Body of pancreas (tissue), 4 donors: ENCODE results near the gene SLC25A34.

ENCODE experiments used
- POLR2A ChIP-seq, 3 donors: fragments of 450-650 bp; IDR thresholded peaks; one replicate each; pipeline ENCODE4 v1.6.1; 2016; ENCODE audit warnings: antibody characterized with exemption in 3 of 3, mild to moderate bottlenecking in 2 of 3
- TF ChIP-seq, protein P1 (sequence below), 7 experiments: fragments of 450-650 bp in 4 of 7; fragments of 200-600 bp in 3 of 7; sonication (generic) in 3 of 7; IDR thresholded peaks; one replicate each; pipeline ENCODE4 v1.5.1; 2016 to 2019; ENCODE audit warnings: antibody characterized with exemption in 7 of 7

DNA sequence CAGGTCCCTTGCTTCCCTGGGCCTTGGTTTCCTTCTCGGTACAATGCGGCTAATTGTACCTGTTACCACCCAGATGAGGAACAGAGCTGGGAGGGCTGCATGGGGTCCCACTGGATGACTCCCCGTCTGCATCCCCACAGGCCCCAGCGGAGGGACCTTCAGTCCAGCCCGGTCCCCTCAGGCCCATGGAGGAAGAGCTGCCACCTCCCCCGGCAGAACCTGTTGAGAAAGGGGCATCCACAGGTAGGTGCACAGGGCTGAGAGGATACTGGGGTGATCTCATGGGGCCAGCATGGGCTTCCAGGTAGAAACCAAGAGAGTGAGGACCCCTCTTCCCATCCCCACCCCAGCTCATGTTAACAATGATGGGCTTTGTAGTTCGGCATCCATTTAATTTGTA, 32.3 kb downstream of the SLC25A34 start:
- TF ChIP-seq, protein P1, sequence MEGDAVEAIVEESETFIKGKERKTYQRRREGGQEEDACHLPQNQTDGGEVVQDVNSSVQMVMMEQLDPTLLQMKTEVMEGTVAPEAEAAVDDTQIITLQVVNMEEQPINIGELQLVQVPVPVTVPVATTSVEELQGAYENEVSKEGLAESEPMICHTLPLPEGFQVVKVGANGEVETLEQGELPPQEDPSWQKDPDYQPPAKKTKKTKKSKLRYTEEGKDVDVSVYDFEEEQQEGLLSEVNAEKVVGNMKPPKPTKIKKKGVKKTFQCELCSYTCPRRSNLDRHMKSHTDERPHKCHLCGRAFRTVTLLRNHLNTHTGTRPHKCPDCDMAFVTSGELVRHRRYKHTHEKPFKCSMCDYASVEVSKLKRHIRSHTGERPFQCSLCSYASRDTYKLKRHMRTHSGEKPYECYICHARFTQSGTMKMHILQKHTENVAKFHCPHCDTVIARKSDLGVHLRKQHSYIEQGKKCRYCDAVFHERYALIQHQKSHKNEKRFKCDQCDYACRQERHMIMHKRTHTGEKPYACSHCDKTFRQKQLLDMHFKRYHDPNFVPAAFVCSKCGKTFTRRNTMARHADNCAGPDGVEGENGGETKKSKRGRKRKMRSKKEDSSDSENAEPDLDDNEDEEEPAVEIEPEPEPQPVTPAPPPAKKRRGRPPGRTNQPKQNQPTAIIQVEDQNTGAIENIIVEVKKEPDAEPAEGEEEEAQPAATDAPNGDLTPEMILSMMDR (IDR thresholded peaks at IDR 0.05) = no peak
- no peak for TF ChIP-seq POLR2A (IDR thresholded peaks at IDR 0.05)
